Neural crest cell (in vitro differentiated cells): ENCODE measurements around the gene CREB3L1. TPM values are rescaled to one million over a fixed set of nuclear protein-coding genes. Genes with fewer than 3 reads are reported as not detected.

ENCODE experiments used
- DNase-seq: peaks from one replicate; pipeline ENCODE4 v3.0.0; 2021; ENCODE audit warnings: low read depth, mixed read lengths, low spot score
- H3K27ac Mint-ChIP-seq: one replicate; pipeline ENCODE4 v1.8.0; 2021; ENCODE audit warnings: mild to moderate bottlenecking, mixed read lengths; ENCODE audit not compliant: unreplicated experiment
- H3K27me3 Mint-ChIP-seq: 2 replicates; pipeline ENCODE4 v1.8.0; 2021; ENCODE audit warnings: low read depth, mild to moderate bottlenecking, mixed read lengths
- H3K36me3 Mint-ChIP-seq: 2 replicates; pipeline ENCODE4 v1.8.0; 2021; ENCODE audit warnings: low read depth, mild to moderate bottlenecking, mixed read lengths
- H3K4me1 Mint-ChIP-seq: 2 replicates; pipeline ENCODE4 v1.8.0; 2021; ENCODE audit warnings: mixed read lengths
- H3K4me3 Mint-ChIP-seq: one replicate; pipeline ENCODE4 v1.8.0; 2021; ENCODE audit warnings: mild to moderate bottlenecking, mixed read lengths
- H3K9me3 Mint-ChIP-seq: 2 replicates; pipeline ENCODE4 v1.8.0; 2021; ENCODE audit warnings: mixed read lengths
- total RNA-seq: library from RNA; stranded (reverse); gene quantifications from 2 replicates; pipeline ENCODE4 v1.2.1, GENCODE V29; 2021
- TF ChIP-seq, protein P1 (sequence below): fragments of 200-600 bp; sonication (generic); conservative IDR thresholded peaks from 2 replicates; pipeline ENCODE4 v1.5.0; 2021; ENCODE audit warnings: antibody characterized with exemption, mild to moderate bottlenecking

Gene CREB3L1
- total RNA-seq, 1 donor from 2014 or later = 0.75 TPM

DNA sequence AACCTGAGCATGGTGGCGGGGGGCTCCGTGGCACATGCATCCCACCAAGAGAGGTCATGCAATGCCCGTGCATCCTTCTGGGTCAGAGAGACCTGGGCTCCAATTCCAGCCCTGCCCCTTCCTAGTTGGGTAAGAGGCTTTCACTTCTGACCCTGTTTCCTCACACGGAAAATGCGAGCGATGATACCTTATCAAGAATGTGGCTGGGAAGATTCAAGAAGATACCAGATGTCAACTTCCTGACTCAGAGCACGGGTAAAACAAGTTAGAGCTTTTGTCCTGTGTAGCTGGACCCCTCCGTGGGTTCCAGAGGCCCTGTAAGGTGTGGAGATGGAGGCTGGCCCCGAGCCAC lies 61.1 kb downstream of the CREB3L1 start:
- H3K36me3 Mint-ChIP-seq = no peaks in the 10 kb centered on the region
- DNase-seq = no peak
- H3K9me3 Mint-ChIP-seq = no peaks in the 10 kb centered on the region
- peaks cover 48% of the 10 kb centered on the region for H3K4me1 Mint-ChIP-seq
- peaks cover 21% of the 10 kb centered on the region for H3K27me3 Mint-ChIP-seq
- TF ChIP-seq, protein P1, sequence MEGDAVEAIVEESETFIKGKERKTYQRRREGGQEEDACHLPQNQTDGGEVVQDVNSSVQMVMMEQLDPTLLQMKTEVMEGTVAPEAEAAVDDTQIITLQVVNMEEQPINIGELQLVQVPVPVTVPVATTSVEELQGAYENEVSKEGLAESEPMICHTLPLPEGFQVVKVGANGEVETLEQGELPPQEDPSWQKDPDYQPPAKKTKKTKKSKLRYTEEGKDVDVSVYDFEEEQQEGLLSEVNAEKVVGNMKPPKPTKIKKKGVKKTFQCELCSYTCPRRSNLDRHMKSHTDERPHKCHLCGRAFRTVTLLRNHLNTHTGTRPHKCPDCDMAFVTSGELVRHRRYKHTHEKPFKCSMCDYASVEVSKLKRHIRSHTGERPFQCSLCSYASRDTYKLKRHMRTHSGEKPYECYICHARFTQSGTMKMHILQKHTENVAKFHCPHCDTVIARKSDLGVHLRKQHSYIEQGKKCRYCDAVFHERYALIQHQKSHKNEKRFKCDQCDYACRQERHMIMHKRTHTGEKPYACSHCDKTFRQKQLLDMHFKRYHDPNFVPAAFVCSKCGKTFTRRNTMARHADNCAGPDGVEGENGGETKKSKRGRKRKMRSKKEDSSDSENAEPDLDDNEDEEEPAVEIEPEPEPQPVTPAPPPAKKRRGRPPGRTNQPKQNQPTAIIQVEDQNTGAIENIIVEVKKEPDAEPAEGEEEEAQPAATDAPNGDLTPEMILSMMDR = no peak
- peak overlapping the region; percentile 61 for H3K4me3 Mint-ChIP-seq
- H3K27ac Mint-ChIP-seq = peak overlapping the region; percentile 31

DNA sequence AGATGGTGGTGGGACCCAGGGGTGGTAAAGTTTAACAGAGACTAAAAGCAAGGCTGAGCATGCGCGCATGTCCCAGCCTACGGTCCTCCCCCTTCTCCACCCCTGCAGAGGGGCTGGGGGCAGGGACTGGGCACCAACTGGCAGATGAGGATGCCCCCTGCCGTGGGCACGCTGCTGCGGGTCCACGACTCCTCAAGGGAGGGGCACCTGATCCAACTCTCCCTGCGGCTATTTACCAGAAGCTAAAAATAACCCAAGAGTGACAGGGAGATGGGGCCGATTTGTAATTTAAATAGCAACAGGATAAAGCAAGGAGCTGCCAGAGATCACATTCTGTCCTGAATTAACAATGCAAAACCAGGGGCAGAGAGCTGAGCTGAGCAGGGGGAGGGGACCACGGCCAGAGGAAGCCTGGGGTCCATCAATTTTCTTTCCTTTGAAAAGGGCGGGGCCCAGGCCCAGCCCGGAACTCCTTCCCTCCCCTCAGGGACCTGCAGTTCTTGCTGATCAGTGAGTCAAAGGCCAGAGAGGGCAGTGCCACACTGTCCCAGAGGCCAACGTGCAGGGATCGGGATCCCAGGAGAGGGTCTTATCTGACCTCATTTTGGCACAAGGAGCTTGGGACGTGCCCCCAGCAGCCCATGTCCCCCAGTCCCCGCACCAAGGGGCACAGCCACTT lies 61.7 kb downstream of the CREB3L1 start:
- Mint-ChIP-seq H3K4me3 (peak overlapping the region; percentile 61), H3K9me3 (no peaks in the 10 kb centered on the region), H3K36me3 (no peaks in the 10 kb centered on the region), H3K27me3 (peaks cover 16% of the 10 kb centered on the region), H3K27ac (no peak overlapping the region), H3K4me1 (peaks cover 53% of the 10 kb centered on the region)
- DNase-seq = no peak
- TF ChIP-seq, protein P1 = no peak

DNA sequence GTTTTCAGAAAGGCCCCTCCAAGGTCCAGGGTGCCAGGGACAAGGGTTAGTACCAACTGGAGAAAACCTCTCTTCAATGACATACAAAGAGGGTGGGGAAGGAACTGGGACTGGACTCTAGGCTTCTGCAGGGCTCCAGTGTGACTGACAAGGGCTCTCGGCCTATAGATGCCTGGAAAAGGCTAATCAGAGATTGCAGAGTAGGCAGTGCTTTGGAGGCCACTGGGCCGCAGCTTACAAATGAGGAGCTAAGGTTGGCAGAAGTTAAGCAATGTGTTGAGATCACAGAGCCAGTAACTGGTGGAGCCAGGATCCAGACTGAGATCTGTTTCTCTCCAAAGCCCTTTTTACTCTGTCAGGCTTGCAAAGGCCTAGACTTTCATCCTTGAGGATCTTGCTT lies 62.4 kb downstream of the CREB3L1 start:
- H3K4me3 Mint-ChIP-seq = peak overlapping the region; percentile 11
- H3K27ac Mint-ChIP-seq = no peak overlapping the region
- H3K36me3 Mint-ChIP-seq = no peaks in the 10 kb centered on the region
- TF ChIP-seq, protein P1 = no peak
- no peaks in the 10 kb centered on the region for H3K9me3 Mint-ChIP-seq
- peaks cover 56% of the 10 kb centered on the region for H3K4me1 Mint-ChIP-seq
- no peak for DNase-seq
- H3K27me3 Mint-ChIP-seq = peaks cover 9% of the 10 kb centered on the region

DNA sequence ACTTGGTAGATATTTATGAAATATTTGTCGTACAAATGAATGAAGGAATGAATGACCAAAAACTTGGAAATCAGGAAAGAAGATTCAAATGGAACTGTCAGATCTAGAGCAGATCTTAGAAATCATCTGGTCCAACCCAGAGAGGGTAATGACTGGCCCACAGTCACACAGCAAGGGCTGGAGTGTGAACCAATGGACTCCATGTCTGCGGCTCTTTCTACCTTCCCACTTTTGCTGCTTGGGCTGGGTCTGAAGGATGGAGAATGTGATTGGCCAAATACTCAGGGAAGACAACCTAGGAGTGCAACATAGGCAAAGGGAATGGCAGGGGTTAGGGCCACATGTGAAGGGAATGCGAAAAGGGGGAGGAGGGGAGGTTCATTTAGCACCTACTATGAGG lies 64.0 kb downstream of the CREB3L1 start:
- Mint-ChIP-seq H3K4me3 (no peak overlapping the region), H3K27ac (no peak overlapping the region), H3K4me1 (peaks cover 54% of the 10 kb centered on the region), H3K9me3 (no peaks in the 10 kb centered on the region), H3K36me3 (no peaks in the 10 kb centered on the region), H3K27me3 (peaks cover 6% of the 10 kb centered on the region)
- TF ChIP-seq, protein P1 = no peak
- DNase-seq = no peak

DNA sequence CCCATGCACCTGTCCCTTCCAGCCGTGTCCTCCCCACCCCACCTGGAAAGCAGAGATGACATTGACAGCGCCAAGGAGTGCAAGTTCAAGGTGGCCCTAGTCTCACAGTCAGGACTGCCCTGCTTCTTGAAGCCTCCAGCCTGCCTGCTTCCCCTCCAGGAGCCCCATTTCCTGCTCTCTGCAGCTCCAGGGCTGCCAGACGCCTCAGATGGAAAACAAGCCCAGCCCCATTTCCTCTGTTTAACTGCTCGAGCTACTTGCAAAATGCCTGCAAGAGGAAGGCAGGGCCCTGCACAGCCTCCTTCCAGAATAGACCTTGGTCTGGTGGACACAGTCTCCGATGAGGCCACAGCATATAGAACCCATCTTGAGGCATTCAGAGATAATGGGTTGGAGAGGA lies 64.8 kb downstream of the CREB3L1 start:
- Mint-ChIP-seq H3K27me3 (peaks cover 12% of the 10 kb centered on the region), H3K36me3 (no peaks in the 10 kb centered on the region), H3K4me1 (peaks cover 60% of the 10 kb centered on the region), H3K4me3 (peak overlapping the region; percentile 50), H3K27ac (no peak overlapping the region), H3K9me3 (no peaks in the 10 kb centered on the region)
- TF ChIP-seq, protein P1 = no peak
- DNase-seq = no peak
